Keratinocyte (primary cell): ENCODE data around the gene CBX2. TPM values are rescaled to one million over a fixed set of nuclear protein-coding genes. Genes with fewer than 3 reads are reported as not detected.

ENCODE experiments used
- DNase-seq: peaks from one replicate; pipeline ENCODE4 v3.0.0-alpha.2; 2011; ENCODE audit warnings: low read depth, missing footprints, low spot score
- FAIRE-seq: peaks from 2 replicates; lab custom pipeline; 2011; peaks lifted over from hg19 to GRCh38; lab: Jason Lieb, UNC
- H2AFZ ChIP-seq: 2 replicates; pipeline ENCODE4 v1.6.0; 2012; ENCODE audit warnings: low read length, control low read depth, inconsistent platforms; ENCODE audit not compliant: control insufficient read depth
- H3K27ac ChIP-seq: 2 replicates; pipeline ENCODE4 v1.5.1; 2011; ENCODE audit warnings: low read length; ENCODE audit not compliant: control insufficient read depth, insufficient read depth
- H3K27me3 ChIP-seq: 3 replicates; pipeline ENCODE4 v1.6.0; 2011; ENCODE audit warnings: low read length; ENCODE audit not compliant: control insufficient read depth, insufficient read depth; ENCODE audit errors: extremely low read depth
- H3K36me3 ChIP-seq, 2 experiments: 2 replicates in 1 of 2; 3 replicates in 1 of 2; pipeline ENCODE4 v1.5.1; 2011; ENCODE audit warnings: low read length in 2 of 2, mild to moderate bottlenecking in 1 of 2; ENCODE audit not compliant: control insufficient read depth in 2 of 2, insufficient read depth in 2 of 2; ENCODE audit errors: extremely low read depth in 1 of 2
- H3K4me1 ChIP-seq: 3 replicates; pipeline ENCODE4 v1.5.1; 2011; ENCODE audit warnings: low read length; ENCODE audit not compliant: control insufficient read depth, insufficient read depth; ENCODE audit errors: extremely low read depth
- H3K4me2 ChIP-seq: 3 replicates; pipeline ENCODE4 v1.6.0; 2011; ENCODE audit warnings: low read depth, low read length; ENCODE audit not compliant: control insufficient read depth, insufficient read depth; ENCODE audit errors: extremely low read depth
- H3K4me3 ChIP-seq, 3 experiments: fragments of 200-600 bp in 1 of 3; sonication (generic) in 1 of 3; 2 replicates in 2 of 3; 3 replicates in 1 of 3; pipeline ENCODE4 v1.5.1; 2011 to 2016; ENCODE audit warnings: low read length in 3 of 3, mild to moderate bottlenecking in 3 of 3, control low read depth in 2 of 3, inconsistent platforms in 1 of 3, low read depth in 1 of 3, mixed read lengths in 1 of 3, mixed run types in 1 of 3, moderate library complexity in 1 of 3; ENCODE audit not compliant: control insufficient read depth in 2 of 3, insufficient read depth in 2 of 3; ENCODE audit errors: extremely low read depth in 1 of 3
- H3K79me2 ChIP-seq: 2 replicates; pipeline ENCODE4 v1.6.0; 2012; ENCODE audit warnings: low read length; ENCODE audit not compliant: control insufficient read depth, insufficient read depth
- H3K9ac ChIP-seq: 3 replicates; pipeline ENCODE4 v1.6.0; 2011; ENCODE audit warnings: low read length; ENCODE audit not compliant: control insufficient read depth, insufficient read depth; ENCODE audit errors: extremely low read depth
- H3K9me1 ChIP-seq: 3 replicates; pipeline ENCODE4 v1.6.0; 2011; ENCODE audit warnings: low read length; ENCODE audit not compliant: control insufficient read depth, insufficient read depth; ENCODE audit errors: extremely low read depth
- H3K9me3 ChIP-seq: 2 replicates; pipeline ENCODE4 v1.5.1; 2012; ENCODE audit warnings: low read depth, low read length; ENCODE audit not compliant: control insufficient read depth
- H4K20me1 ChIP-seq: 3 replicates; pipeline ENCODE4 v1.6.0; 2011; ENCODE audit warnings: low read length; ENCODE audit not compliant: control insufficient read depth, insufficient read depth; ENCODE audit errors: extremely low read depth
- CTCF ChIP-seq, 3 experiments: IDR thresholded peaks in 1 of 3; conservative IDR thresholded peaks in 1 of 3; optimal IDR thresholded peaks in 1 of 3; 2 replicates in 2 of 3; 3 replicates in 1 of 3; pipeline versions ENCODE3 to v1.5.1; 2011; ENCODE audit warnings: low read length in 3 of 3, mild to moderate bottlenecking in 3 of 3, moderate library complexity in 2 of 3, control low read depth in 1 of 3, inconsistent platforms in 1 of 3; ENCODE audit not compliant: insufficient read depth in 2 of 3; ENCODE audit errors: extremely low read depth in 1 of 3
- EZH2 ChIP-seq: IDR thresholded peaks from one replicate; pipeline ENCODE4 v1.6.1; 2012; ENCODE audit warnings: inconsistent platforms, mild to moderate bottlenecking, low read length, moderate library complexity
- dilution Hi-C: fragments of 300-500 bp; cut with MboI; formaldehyde crosslinking; loops from one replicate; pipeline ENCODE4 v1.7.0; 2020; ENCODE audit warnings: low sequenced_read_pairs; ENCODE audit not compliant: extremely low pct_ligation_motif_present
- polyA plus RNA-seq, 5 experiments: library from polyadenylated mRNA; depleted of rRNA in 3 of 5; stranded (reverse) in 3 of 5; stranded (forward) in 1 of 5; unstranded in 1 of 5; fragments of >200 nt; gene quantifications; 1 replicate in 1 of 5; 2 replicates in 3 of 5; 3 replicates in 1 of 5; pipeline versions ENCODE4 v1.2.1 to v1.2.3, GENCODE V29; 2011 to 2012; ENCODE audit warnings: missing spikeins in 2 of 5, low read depth in 1 of 5, low replicate concordance in 1 of 5

Gene CBX2
- polyA plus RNA-seq, 1 donor (not counting 4 experiments of a cell fraction or from before 2014, with no cell fraction given), result 1.7 TPM

DNA sequence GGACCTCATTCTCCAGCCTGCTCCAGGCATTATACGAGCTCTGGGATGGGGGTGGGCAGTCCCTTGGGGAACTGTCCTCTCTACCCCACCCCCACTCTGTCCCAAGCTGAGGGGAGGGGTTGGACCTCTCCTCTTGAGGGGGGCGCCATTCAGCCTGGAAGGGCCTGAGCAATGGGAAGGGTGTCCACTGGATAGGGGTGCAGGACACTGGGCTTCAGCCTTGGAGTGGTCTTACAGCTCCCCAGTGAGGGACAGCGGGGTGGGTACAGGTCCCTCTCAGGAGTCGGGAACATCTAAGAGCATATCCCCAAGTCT is 28.5 kb downstream of the CBX2 start:
- Histone ChIP-seq H3K4me1 (peaks cover 9% of the 10 kb centered on the region), H3K27me3 (peaks cover 93% of the 10 kb centered on the region), H3K9me1 (no peaks in the 10 kb centered on the region), H3K27ac (no peak overlapping the region), H3K4me3 (no peak overlapping the region), H3K9ac (no peak overlapping the region), H3K79me2 (no peaks in the 10 kb centered on the region), H3K4me2 (no peak overlapping the region), H2AFZ (no peak overlapping the region), H4K20me1 (peaks cover 3% of the 10 kb centered on the region), H3K9me3 (no peaks in the 10 kb centered on the region), H3K36me3 (no peaks in the 10 kb centered on the region)
- DNase-seq, result no peak
- TF ChIP-seq EZH2, result no peak
- TF ChIP-seq CTCF (optimal IDR thresholded peaks at IDR 0.05 in 1 of 3, IDR thresholded peaks at IDR 0.05 in 1 of 3, conservative IDR thresholded peaks at IDR 0.05 in 1 of 3; ENCODE audit: extremely low read depth in 1 of 3, insufficient read depth in 2 of 3, low read length in 3 of 3), result no peak
- FAIRE-seq, result no peak
- dilution Hi-C loops, result no loop called here

GRCh38 chr17:79806863-79807720 is 29.1 kb downstream of the CBX2 start:
- no peak overlapping the region for H3K9ac ChIP-seq
- DNase-seq, result no peak
- H2AFZ ChIP-seq, result no peak overlapping the region
- peaks cover 93% of the 10 kb centered on the region for H3K27me3 ChIP-seq
- H3K4me2 ChIP-seq, result no peak overlapping the region
- H3K4me3 ChIP-seq, result no peak overlapping the region
- no peak overlapping the region for H3K27ac ChIP-seq
- dilution Hi-C loops, result no loop called here
- no peaks in the 10 kb centered on the region for H3K36me3 ChIP-seq
- peaks cover 3% of the 10 kb centered on the region for H4K20me1 ChIP-seq
- H3K4me1 ChIP-seq, result peaks cover 8% of the 10 kb centered on the region
- no peak for TF ChIP-seq CTCF (optimal IDR thresholded peaks at IDR 0.05 in 1 of 3, IDR thresholded peaks at IDR 0.05 in 1 of 3, conservative IDR thresholded peaks at IDR 0.05 in 1 of 3; ENCODE audit: extremely low read depth in 1 of 3, insufficient read depth in 2 of 3, low read length in 3 of 3)
- TF ChIP-seq EZH2, result peak; percentile 65
- no peaks in the 10 kb centered on the region for H3K9me3 ChIP-seq
- FAIRE-seq, result no peak
- H3K9me1 ChIP-seq, result no peaks in the 10 kb centered on the region
- H3K79me2 ChIP-seq, result no peaks in the 10 kb centered on the region
